Mesendoderm (in vitro differentiated cells): ENCODE measurements around the gene CTNND2.

ENCODE experiments used
- DNase-seq: peaks from one replicate; pipeline ENCODE4 v3.0.0; 2013
- H2AK5ac ChIP-seq: 2 replicates; pipeline ENCODE4 v1.6.1; 2013; ENCODE audit warnings: low read length, inconsistent platforms
- H2BK120ac ChIP-seq: 2 replicates; pipeline ENCODE4 v1.6.1; 2013; ENCODE audit warnings: low read depth, mild to moderate bottlenecking, low read length, moderate library complexity, mixed read lengths
- H2BK15ac ChIP-seq: replicated peaks from 2 replicates; pipeline ENCODE4 v1.6.1; 2013; ENCODE audit warnings: low read depth, mild to moderate bottlenecking, moderate library complexity
- H2BK5ac ChIP-seq: 2 replicates; pipeline ENCODE4 v1.6.1; 2013; ENCODE audit warnings: low read length, inconsistent platforms
- H3K18ac ChIP-seq: 2 replicates; pipeline ENCODE4 v1.6.1; 2013; ENCODE audit warnings: mild to moderate bottlenecking, low read length, mixed read lengths
- H3K23ac ChIP-seq: one replicate; pipeline ENCODE4 v1.6.1; 2013; ENCODE audit warnings: low read length
- H3K27ac ChIP-seq: 2 replicates; pipeline ENCODE4 v1.5.1; 2013; ENCODE audit warnings: low read depth, mild to moderate bottlenecking, inconsistent platforms, low read length, moderate library complexity
- H3K27me3 ChIP-seq: 2 replicates; pipeline ENCODE4 v1.6.1; 2013; ENCODE audit warnings: low read length, control low read depth, mild to moderate bottlenecking, inconsistent platforms; ENCODE audit not compliant: insufficient read depth, poor library complexity
- H3K36me3 ChIP-seq: 2 replicates; pipeline ENCODE4 v1.6.1; 2013; ENCODE audit warnings: low read length, inconsistent platforms; ENCODE audit not compliant: control insufficient read depth, insufficient read depth
- H3K4ac ChIP-seq: one replicate; pipeline ENCODE4 v1.6.1; 2013; ENCODE audit warnings: low read depth, mild to moderate bottlenecking, low read length, moderate library complexity
- H3K4me1 ChIP-seq: 2 replicates; pipeline ENCODE4 v1.6.1; 2013; ENCODE audit warnings: low read depth, low read length, inconsistent platforms; ENCODE audit not compliant: control insufficient read depth
- H3K4me2 ChIP-seq: 2 replicates; pipeline ENCODE4 v1.6.1; 2013; ENCODE audit warnings: low read length
- H3K4me3 ChIP-seq: 2 replicates; pipeline ENCODE4 v1.5.1; 2013; ENCODE audit warnings: mild to moderate bottlenecking, low read length
- H3K56ac ChIP-seq: one replicate; pipeline ENCODE4 v1.6.1; 2013; ENCODE audit warnings: low read length
- H3K79me1 ChIP-seq: 2 replicates; pipeline ENCODE4 v1.6.1; 2013; ENCODE audit warnings: low read length, inconsistent platforms
- H3K79me2 ChIP-seq: 2 replicates; pipeline ENCODE4 v1.6.1; 2013; ENCODE audit warnings: mild to moderate bottlenecking, low read length; ENCODE audit not compliant: control insufficient read depth, insufficient read depth
- H3K9ac ChIP-seq: 2 replicates; pipeline ENCODE4 v1.6.1; 2013; ENCODE audit warnings: low read length, inconsistent platforms
- H4K5ac ChIP-seq: one replicate; pipeline ENCODE4 v1.6.1; 2013; ENCODE audit warnings: low read length
- H4K8ac ChIP-seq: one replicate; pipeline ENCODE4 v1.6.1; 2013; ENCODE audit warnings: low read depth, mild to moderate bottlenecking, control low read depth, low read length, moderate library complexity
- WGBS: extraction: QIAGEN DNeasy Blood & Tissue Kit; methylation state at CpG from one replicate; pipeline ENCODE4 v1.1.7; 2013; ENCODE audit warnings: low lambda C conversion rate, missing lambda C conversion rate; ENCODE audit not compliant: insufficient coverage; ENCODE audit errors: extremely low coverage; 5-methylcytosine and 5-hydroxymethylcytosine counted together

Gene CTNND2

DNA sequence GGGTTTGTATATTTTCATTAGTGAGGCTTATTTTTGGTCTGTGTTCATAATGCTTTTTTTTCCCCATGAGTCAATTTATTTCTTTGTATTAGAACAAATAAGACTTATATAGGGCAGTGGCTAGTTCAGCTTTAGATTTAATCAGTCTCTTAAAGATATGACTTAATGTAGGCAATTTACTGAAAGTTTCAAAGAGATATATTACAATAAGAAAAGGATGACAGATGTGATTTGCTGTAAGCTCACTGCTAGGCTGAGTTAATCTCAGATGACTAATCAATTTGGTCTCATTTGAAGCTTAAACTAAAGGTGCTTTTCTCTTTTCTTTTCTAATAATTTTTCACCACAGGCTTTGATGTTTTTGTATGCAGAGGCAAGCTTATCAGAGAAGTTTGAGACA is 851.4 kb downstream of the CTNND2 start:
- H3K4ac ChIP-seq, result no peak overlapping the region

DNA sequence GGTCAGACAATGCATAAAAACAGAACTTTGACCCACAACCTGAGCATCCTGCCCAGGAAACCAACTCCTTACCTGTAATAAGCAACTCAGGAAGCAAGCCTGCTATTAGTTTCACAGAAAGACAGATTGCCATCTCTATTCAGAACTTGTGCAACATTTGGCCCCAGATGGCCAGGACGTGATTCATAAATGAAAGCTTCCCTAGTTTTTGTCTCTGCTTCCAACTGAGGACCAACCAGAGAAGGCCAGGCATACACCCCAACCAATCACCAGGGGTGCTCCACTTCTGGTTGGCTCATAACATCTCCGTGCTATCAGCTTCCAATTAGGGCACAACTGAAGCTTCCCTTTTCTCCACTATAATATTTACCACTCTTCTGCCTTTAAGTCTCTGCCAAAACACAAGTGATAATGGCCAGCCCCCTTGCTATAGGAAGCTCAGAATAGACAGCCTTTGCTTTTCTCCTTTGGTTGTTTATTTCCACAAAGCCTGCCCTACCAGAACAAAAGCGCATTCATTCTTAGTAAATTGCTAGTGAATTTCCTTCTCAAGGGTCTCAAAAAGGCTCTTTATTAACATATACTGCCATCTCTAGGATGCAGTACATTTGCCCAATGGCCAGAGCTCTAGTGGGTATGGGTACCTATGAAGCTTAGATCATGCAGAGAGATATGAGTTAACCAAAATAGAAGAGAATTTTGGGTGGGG is 853.5 kb downstream of the CTNND2 start:
- Histone ChIP-seq H3K23ac (no peak overlapping the region), H3K56ac (no peak overlapping the region), H4K8ac (no peak overlapping the region), H3K4ac (no peak overlapping the region), H2AK5ac (no peak overlapping the region), H2BK15ac (no peak overlapping the region), H3K27ac (no peak overlapping the region), H3K36me3 (no peaks in the 10 kb centered on the region), H3K27me3 (no peaks in the 10 kb centered on the region), H3K9ac (no peak overlapping the region), H3K79me1 (no peaks in the 10 kb centered on the region), H3K4me3 (no peak overlapping the region), H3K4me1 (peaks cover 2% of the 10 kb centered on the region), H3K79me2 (no peaks in the 10 kb centered on the region), H3K4me2 (no peak overlapping the region), H2BK5ac (no peak overlapping the region), H3K18ac (no peak overlapping the region), H4K5ac (no peak overlapping the region), H2BK120ac (no peak overlapping the region)
- no CpG with 5 or more reads among the region's 3 CpGs for WGBS
- DNase-seq, result no peak

More for the DNA sequence above, 851.4 kb downstream of the CTNND2 start:
- no peak for DNase-seq
- no peak overlapping the region for H3K27ac ChIP-seq
- no peak overlapping the region for H2BK5ac ChIP-seq
- no peak overlapping the region for H3K18ac ChIP-seq
- no peak overlapping the region for H3K23ac ChIP-seq
- no peaks in the 10 kb centered on the region for H3K79me2 ChIP-seq
- H3K36me3 ChIP-seq, result no peaks in the 10 kb centered on the region
- no peaks in the 10 kb centered on the region for H3K4me1 ChIP-seq
- no peak overlapping the region for H3K4me3 ChIP-seq
- H2BK15ac ChIP-seq, result no peak overlapping the region
- H3K56ac ChIP-seq, result no peak overlapping the region
- no peaks in the 10 kb centered on the region for H3K27me3 ChIP-seq
- no peak overlapping the region for H4K8ac ChIP-seq
- no peak overlapping the region for H4K5ac ChIP-seq
- H2BK120ac ChIP-seq, result no peak overlapping the region
- H3K79me1 ChIP-seq, result no peaks in the 10 kb centered on the region
- H2AK5ac ChIP-seq, result no peak overlapping the region
- no peak overlapping the region for H3K4me2 ChIP-seq
- H3K9ac ChIP-seq, result no peak overlapping the region

DNA sequence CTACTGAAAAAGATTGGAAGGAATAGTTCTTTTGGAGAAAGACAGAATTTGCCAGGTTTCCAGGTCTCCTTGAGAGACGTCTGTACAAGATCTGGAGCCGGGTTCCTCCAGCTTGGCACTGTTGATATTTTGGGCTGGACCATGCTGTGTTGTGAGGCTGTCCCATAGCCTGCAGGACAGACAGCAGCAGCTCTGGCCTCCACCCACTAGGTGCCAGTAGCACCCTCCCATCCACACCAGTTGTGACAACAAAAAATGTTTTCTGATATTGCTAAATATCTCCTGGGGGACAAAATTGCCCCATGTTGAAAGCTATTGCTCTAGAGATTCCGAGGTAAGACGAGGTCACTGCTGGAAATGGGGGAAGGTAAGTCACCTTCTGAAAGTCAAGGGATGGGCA is 855.5 kb downstream of the CTNND2 start:
- no peak overlapping the region for H3K4me2 ChIP-seq
- H3K27ac ChIP-seq, result no peak overlapping the region
- no peaks in the 10 kb centered on the region for H3K36me3 ChIP-seq
- no peak overlapping the region for H3K4me3 ChIP-seq
- no peak overlapping the region for H2AK5ac ChIP-seq
- H3K9ac ChIP-seq, result no peak overlapping the region
- no peaks in the 10 kb centered on the region for H3K79me1 ChIP-seq
- no peaks in the 10 kb centered on the region for H3K27me3 ChIP-seq
- no peak overlapping the region for H3K4ac ChIP-seq
- no CpG with 5 or more reads among the region's 4 CpGs for WGBS
- no peak overlapping the region for H3K23ac ChIP-seq
- peaks cover 2% of the 10 kb centered on the region for H3K4me1 ChIP-seq
- H3K56ac ChIP-seq, result no peak overlapping the region
- H3K79me2 ChIP-seq, result no peaks in the 10 kb centered on the region
- no peak overlapping the region for H4K8ac ChIP-seq
- H2BK15ac ChIP-seq, result no peak overlapping the region
- H2BK120ac ChIP-seq, result no peak overlapping the region
- peak; percentile 37 for DNase-seq
- H2BK5ac ChIP-seq, result no peak overlapping the region
- H4K5ac ChIP-seq, result no peak overlapping the region
- H3K18ac ChIP-seq, result no peak overlapping the region

DNA sequence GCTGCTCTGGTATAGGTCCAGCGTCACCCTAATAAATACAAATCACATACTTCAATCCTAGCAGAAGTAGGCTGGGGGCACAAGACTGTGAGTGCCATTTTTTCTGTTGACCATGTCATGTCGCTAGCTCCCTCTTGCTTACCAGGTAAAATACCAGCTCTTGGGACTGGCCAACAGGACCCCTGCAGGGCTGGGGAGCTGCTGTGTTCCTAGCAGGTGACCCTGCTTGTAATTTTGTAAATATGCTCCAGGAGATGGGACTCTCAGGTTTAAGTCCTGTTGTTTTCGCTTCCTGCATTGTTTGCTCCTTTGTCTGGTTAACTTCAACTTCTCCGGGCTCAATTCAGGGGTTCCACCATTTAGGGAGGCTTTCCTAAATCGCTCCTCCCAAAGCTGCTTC is 856.6 kb downstream of the CTNND2 start:
- no peak overlapping the region for H2BK5ac ChIP-seq
- no peak overlapping the region for H3K27ac ChIP-seq
- no peaks in the 10 kb centered on the region for H3K36me3 ChIP-seq
- no peak overlapping the region for H3K56ac ChIP-seq
- H2AK5ac ChIP-seq, result no peak overlapping the region
- no peak overlapping the region for H2BK120ac ChIP-seq
- H4K8ac ChIP-seq, result no peak overlapping the region
- no peak overlapping the region for H3K4ac ChIP-seq
- H3K4me2 ChIP-seq, result no peak overlapping the region
- no peak overlapping the region for H3K9ac ChIP-seq
- no peak for DNase-seq
- no peak overlapping the region for H3K4me3 ChIP-seq
- H4K5ac ChIP-seq, result no peak overlapping the region
- H3K23ac ChIP-seq, result no peak overlapping the region
- no peaks in the 10 kb centered on the region for H3K79me2 ChIP-seq
- H3K4me1 ChIP-seq, result peaks cover 2% of the 10 kb centered on the region
- no peak overlapping the region for H3K18ac ChIP-seq
- WGBS, result no CpG with 5 or more reads among the region's 5 CpGs
- H3K27me3 ChIP-seq, result no peaks in the 10 kb centered on the region
- H3K79me1 ChIP-seq, result no peaks in the 10 kb centered on the region
- H2BK15ac ChIP-seq, result no peak overlapping the region

DNA sequence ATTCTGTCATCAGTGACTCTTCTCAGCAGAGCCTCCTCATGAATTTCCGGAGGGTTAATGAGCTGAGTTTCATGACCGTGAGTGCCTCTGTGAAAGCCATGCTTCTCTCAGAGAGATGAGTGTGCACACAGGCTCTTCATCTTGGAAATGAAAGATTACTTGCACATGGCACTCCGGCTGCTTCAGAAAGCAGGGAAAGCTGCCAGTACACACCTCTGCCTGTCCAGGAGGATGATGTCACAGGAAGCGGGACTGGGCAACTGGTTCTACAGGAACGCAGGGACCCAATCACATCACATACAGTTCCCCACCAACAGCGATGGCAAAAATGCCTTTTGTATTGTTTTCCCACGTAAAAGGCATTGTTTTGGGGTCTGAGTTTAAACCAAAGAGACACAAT is 857.2 kb downstream of the CTNND2 start:
- Histone ChIP-seq H3K79me2 (no peaks in the 10 kb centered on the region), H3K27me3 (no peaks in the 10 kb centered on the region), H3K4me1 (peaks cover 2% of the 10 kb centered on the region), H2BK120ac (no peak overlapping the region), H4K8ac (no peak overlapping the region), H3K36me3 (no peaks in the 10 kb centered on the region), H3K27ac (no peak overlapping the region), H3K4me3 (no peak overlapping the region), H2BK5ac (no peak overlapping the region), H2BK15ac (no peak overlapping the region), H3K56ac (no peak overlapping the region), H3K9ac (no peak overlapping the region), H3K4ac (no peak overlapping the region), H3K23ac (no peak overlapping the region), H3K4me2 (no peak overlapping the region), H4K5ac (no peak overlapping the region), H2AK5ac (no peak overlapping the region), H3K79me1 (no peaks in the 10 kb centered on the region), H3K18ac (no peak overlapping the region)
- no peak for DNase-seq
- no CpG with 5 or more reads among the region's 7 CpGs for WGBS

DNA sequence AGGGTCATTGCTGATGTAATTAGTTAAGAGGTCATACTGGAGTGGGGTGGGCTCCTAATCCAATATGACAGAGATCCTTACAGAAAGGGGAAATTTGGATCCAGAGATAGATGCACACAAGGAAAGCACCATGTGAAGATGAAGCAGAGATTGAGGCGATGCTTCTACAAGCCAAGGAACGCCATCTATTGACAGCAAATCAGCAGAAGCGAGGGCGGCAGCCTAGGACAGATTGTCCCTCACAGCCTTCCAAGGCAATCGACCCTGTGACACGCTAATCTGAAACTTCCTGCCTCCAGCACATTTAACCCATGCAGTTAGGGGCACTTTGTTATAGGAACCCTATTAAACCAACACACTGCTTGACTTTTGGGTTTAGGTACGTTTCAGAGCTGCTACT is 858.1 kb downstream of the CTNND2 start:
- H3K4me3 ChIP-seq, result no peak overlapping the region
- no peak overlapping the region for H3K4me2 ChIP-seq
- H3K4ac ChIP-seq, result no peak overlapping the region
- peaks cover 2% of the 10 kb centered on the region for H3K4me1 ChIP-seq
- H2BK120ac ChIP-seq, result no peak overlapping the region
- H3K23ac ChIP-seq, result no peak overlapping the region
- WGBS, result no CpG with 5 or more reads among the region's 7 CpGs
- H3K79me2 ChIP-seq, result no peaks in the 10 kb centered on the region
- H2AK5ac ChIP-seq, result no peak overlapping the region
- H4K8ac ChIP-seq, result no peak overlapping the region
- no peak overlapping the region for H2BK5ac ChIP-seq
- no peak overlapping the region for H4K5ac ChIP-seq
- no peaks in the 10 kb centered on the region for H3K79me1 ChIP-seq
- peak; percentile 76 for DNase-seq
- H3K27ac ChIP-seq, result no peak overlapping the region
- no peaks in the 10 kb centered on the region for H3K27me3 ChIP-seq
- no peak overlapping the region for H3K9ac ChIP-seq
- H3K18ac ChIP-seq, result no peak overlapping the region
- no peak overlapping the region for H3K56ac ChIP-seq
- H2BK15ac ChIP-seq, result no peak overlapping the region
- H3K36me3 ChIP-seq, result no peaks in the 10 kb centered on the region
